CD14-positive monocyte (primary cell): ENCODE measurements around the gene TRIM37. TPM values are rescaled to one million over a fixed set of nuclear protein-coding genes. Genes with fewer than 3 reads are reported as not detected.

Source experiments
- DNase-seq, 3 donors: peaks; one replicate each; pipeline ENCODE4 v3.0.0-alpha.2; 2011 to 2022
- H2AFZ ChIP-seq: 2 replicates; pipeline ENCODE4 v1.6.0; 2012; ENCODE audit warnings: mild to moderate bottlenecking, low read depth, low read length, inconsistent platforms; ENCODE audit not compliant: insufficient read depth, poor library complexity, severe bottlenecking
- H3K27ac ChIP-seq, 2 donors: 1 replicate in 1 of 2; 2 replicates in 1 of 2; pipeline ENCODE4 v1.5.1; 2012 to 2013; ENCODE audit warnings: low read length in 2 of 2, control low read depth in 1 of 2, inconsistent platforms in 1 of 2, low read depth in 1 of 2, mild to moderate bottlenecking in 1 of 2
- H3K27me3 ChIP-seq, 2 donors: one replicate each; pipeline versions ENCODE4 v1.6.0 to v1.6.1; 2011 to 2013; ENCODE audit warnings: low read length in 2 of 2; ENCODE audit not compliant: control insufficient read depth in 2 of 2, insufficient read depth in 2 of 2
- H3K36me3 ChIP-seq, 2 donors: replicated peaks in 1 of 2; 1 replicate in 1 of 2; 2 replicates in 1 of 2; pipeline versions ENCODE4 v1.5.1 to v1.6.1; 2012 to 2013; ENCODE audit warnings: low read length in 2 of 2, control low read depth in 1 of 2, inconsistent platforms in 1 of 2, mild to moderate bottlenecking in 1 of 2; ENCODE audit not compliant: insufficient read depth in 2 of 2, control insufficient read depth in 1 of 2
- H3K4me1 ChIP-seq, 2 donors: 1 replicate in 1 of 2; 2 replicates in 1 of 2; pipeline versions ENCODE4 v1.5.1 to v1.6.1; 2012 to 2013; ENCODE audit warnings: low read length in 2 of 2, control low read depth in 1 of 2, inconsistent platforms in 1 of 2, mild to moderate bottlenecking in 1 of 2, moderate library complexity in 1 of 2; ENCODE audit not compliant: insufficient read depth in 2 of 2, control insufficient read depth in 1 of 2
- H3K4me2 ChIP-seq: replicated peaks from 2 replicates; pipeline ENCODE3; 2012; ENCODE audit warnings: low read length, moderate library complexity, mild to moderate bottlenecking; ENCODE audit not compliant: poor library complexity, severe bottlenecking; ENCODE audit errors: extremely low read depth
- H3K4me3 ChIP-seq, 3 experiments: fragments of 200-600 bp in 1 of 3; sonication (generic) in 1 of 3; replicated peaks in 1 of 3; 1 replicate in 2 of 3; 2 replicates in 1 of 3; pipeline ENCODE4 v1.5.1; 2011 to 2013; ENCODE audit warnings: low read length in 3 of 3, mild to moderate bottlenecking in 3 of 3, control low read depth in 2 of 3, low read depth in 2 of 3, inconsistent platforms in 1 of 3, moderate library complexity in 1 of 3
- H3K79me2 ChIP-seq: 2 replicates; pipeline ENCODE4 v1.6.0; 2012; ENCODE audit warnings: mild to moderate bottlenecking, control low read depth, inconsistent platforms, low read length, moderate library complexity; ENCODE audit not compliant: insufficient read depth
- H3K9ac ChIP-seq: 2 replicates; pipeline ENCODE4 v1.6.0; 2017; ENCODE audit warnings: low read length, mild to moderate bottlenecking; ENCODE audit not compliant: insufficient read depth, poor library complexity, severe bottlenecking
- H3K9me3 ChIP-seq, 2 donors: replicated peaks in 1 of 2; 1 replicate in 1 of 2; 2 replicates in 1 of 2; pipeline versions ENCODE4 v1.5.1 to v1.6.1; 2012 to 2013; ENCODE audit warnings: low read length in 2 of 2, control low read depth in 1 of 2; ENCODE audit not compliant: control insufficient read depth in 1 of 2, insufficient read depth in 1 of 2
- H4K20me1 ChIP-seq: 2 replicates; pipeline ENCODE4 v1.6.0; 2012; ENCODE audit warnings: mild to moderate bottlenecking, low read length, control low read depth, moderate library complexity; ENCODE audit not compliant: insufficient read depth
- H3K27ac Mint-ChIP-seq, 7 donors: one replicate each; pipeline ENCODE4 v1.8.0; 2020; ENCODE audit warnings: mild to moderate bottlenecking in 7 of 7, mixed read lengths in 7 of 7, moderate library complexity in 6 of 7, inconsistent platforms in 2 of 7
- H3K27me3 Mint-ChIP-seq, 3 donors: one replicate each; pipeline ENCODE4 v1.8.0; 2021 to 2022; ENCODE audit warnings: low read depth in 3 of 3, mild to moderate bottlenecking in 3 of 3, mixed read lengths in 3 of 3, moderate library complexity in 3 of 3, inconsistent platforms in 1 of 3
- H3K36me3 Mint-ChIP-seq, 2 donors: one replicate each; pipeline ENCODE4 v1.8.0; 2020; ENCODE audit warnings: mixed read lengths in 2 of 2, inconsistent platforms in 1 of 2, mild to moderate bottlenecking in 1 of 2
- H3K4me1 Mint-ChIP-seq: one replicate; pipeline ENCODE4 v1.8.0; 2020; ENCODE audit warnings: mild to moderate bottlenecking, mixed read lengths
- H3K4me3 Mint-ChIP-seq, 2 donors: one replicate each; pipeline ENCODE4 v1.8.0; 2020; ENCODE audit warnings: mild to moderate bottlenecking in 2 of 2, mixed read lengths in 2 of 2, moderate library complexity in 1 of 2
- H3K9me3 Mint-ChIP-seq, 7 donors: one replicate each; pipeline ENCODE4 v1.8.0; 2020 to 2022; ENCODE audit warnings: mixed read lengths in 7 of 7, mild to moderate bottlenecking in 6 of 7, moderate library complexity in 6 of 7, inconsistent platforms in 2 of 7
- CTCF ChIP-seq: fragments of 200-600 bp; IDR thresholded peaks from one replicate; pipeline ENCODE4 v1.8.0; 2022; ENCODE audit warnings: antibody characterized with exemption, mild to moderate bottlenecking
- WGBS: methylation state at CpG from one replicate; pipeline ENCODE4 v1.1.5; 2013; ENCODE audit warnings: missing lambda C conversion rate; ENCODE audit not compliant: insufficient coverage; 5-methylcytosine and 5-hydroxymethylcytosine counted together
- intact Hi-C, 2 donors: fragments of 100-400 bp; cut with micrococcal nuclease; formaldehyde crosslinking; loops; one replicate each; pipeline versions ENCODE4 v1.15.0 to v1.15.1; 2023
- polyA plus RNA-seq, 3 donors: library from polyadenylated mRNA; depleted of rRNA in 1 of 3; unstranded in 2 of 3; stranded (reverse) in 1 of 3; fragments of 300-500 nt in 2 of 3; fragments of >200 nt in 1 of 3; fragmentation: Illumina TruSeq in 2 of 3; gene quantifications; 1 replicate in 2 of 3; 2 replicates in 1 of 3; pipeline ENCODE4 v1.2.3, GENCODE V29; 2012 to 2021

Gene TRIM37
- polyA plus RNA-seq, 3 donors = 2.7 to 6.1 (median 5.3) TPM

GRCh38 chr17:59002126-59002525 is 104.6 kb downstream of the TRIM37 start:
- H3K4me3 Mint-ChIP-seq = no peak overlapping the region
- Histone ChIP-seq H3K27me3 (no peaks in the 10 kb centered on the region), H3K36me3 (peaks cover 0 to 7% of the 10 kb centered on the region in 2 donors), H3K4me3 (peak overlapping the region in 1 of 3 experiments; percentile 62), H3K4me1 (peaks cover 54 to 65% of the 10 kb centered on the region in 2 donors), H3K9me3 (no peaks in the 10 kb centered on the region), H3K79me2 (no peaks in the 10 kb centered on the region), H3K9ac (peak overlapping the region; percentile 6), H3K27ac (peak overlapping the region; percentile 59 to 74), H4K20me1 (no peaks in the 10 kb centered on the region), H2AFZ (peak overlapping the region; percentile 27), H3K4me2 (peak overlapping the region; percentile 66)
- TF ChIP-seq CTCF = no peak
- intact Hi-C loops = loop anchor here in 1 of 2 donors (2.0 kb wide), 1 partner anchor 483 kb away; no protein-coding TSS in a partner anchor
- H3K27ac Mint-ChIP-seq = peak overlapping the region; percentile 93 to 98 (median 95)
- H3K27me3 Mint-ChIP-seq = no peaks in the 10 kb centered on the region
- H3K36me3 Mint-ChIP-seq = peaks cover 8 to 11% of the 10 kb centered on the region in 2 donors
- 93% methylated on average over 2 of the region's 3 CpGs for whole genome bisulfite sequencing
- peaks cover 54% of the 10 kb centered on the region for H3K4me1 Mint-ChIP-seq
- H3K9me3 Mint-ChIP-seq = peaks cover 0 to 3% (median 0%) of the 10 kb centered on the region in 7 donors
- no peak for DNase-seq

DNA sequence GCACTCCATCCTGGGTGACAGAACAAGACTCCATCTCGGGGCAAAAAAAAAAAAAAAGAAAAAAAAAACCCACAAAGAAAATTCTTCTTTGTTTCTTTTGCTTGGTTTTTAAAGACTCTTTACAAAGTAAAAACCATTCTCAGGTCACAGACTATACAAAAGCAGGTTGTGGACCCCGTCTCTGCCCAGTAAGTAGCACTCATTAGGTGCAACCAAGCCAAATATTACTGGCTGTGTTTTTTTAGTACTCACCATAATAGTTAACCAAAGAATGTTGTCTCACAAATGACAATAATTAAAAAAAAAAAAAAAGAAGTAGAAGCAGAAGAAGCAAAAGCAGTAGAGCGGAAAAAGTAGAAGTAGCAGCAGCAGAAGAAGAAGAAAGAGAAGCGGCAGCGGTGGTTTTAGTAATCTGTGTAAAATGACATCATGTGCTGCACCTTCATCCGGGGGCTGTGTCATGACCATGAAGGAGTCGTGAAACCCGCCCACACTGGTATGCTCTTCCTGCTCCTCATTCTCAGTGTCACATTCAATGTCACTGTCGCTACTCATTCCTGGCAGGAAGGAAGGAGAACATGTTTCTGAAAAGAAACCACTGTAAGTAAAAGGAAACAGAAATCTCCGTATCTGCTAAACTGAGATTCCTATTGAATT is 105.4 kb downstream of the TRIM37 start:
- Histone ChIP-seq H3K4me3 (peak overlapping the region; percentile 34 to 62 (median 49)), H3K9ac (peak overlapping the region; percentile 6), H3K27me3 (no peaks in the 10 kb centered on the region), H3K9me3 (no peaks in the 10 kb centered on the region), H2AFZ (peak overlapping the region; percentile 27), H3K4me2 (peak overlapping the region; percentile 66), H3K27ac (peak overlapping the region; percentile 59 to 74), H4K20me1 (no peaks in the 10 kb centered on the region), H3K36me3 (peaks cover 0 to 7% of the 10 kb centered on the region in 2 donors), H3K4me1 (peaks cover 63 to 73% of the 10 kb centered on the region in 2 donors), H3K79me2 (no peaks in the 10 kb centered on the region)
- WGBS = 0% methylated on average over 2 of the region's 10 CpGs
- H3K4me1 Mint-ChIP-seq = peaks cover 60% of the 10 kb centered on the region
- H3K9me3 Mint-ChIP-seq = peaks cover 0 to 3% (median 0%) of the 10 kb centered on the region in 7 donors
- peaks cover 8 to 11% of the 10 kb centered on the region in 2 donors for H3K36me3 Mint-ChIP-seq
- H3K27ac Mint-ChIP-seq = peak overlapping the region; percentile 93 to 98 (median 95)
- peak; percentile 80 to 91 (median 90) for DNase-seq
- no peak for TF ChIP-seq CTCF
- intact Hi-C loops = no loop called here
- H3K4me3 Mint-ChIP-seq = peak overlapping the region; percentile 68 to 86
- no peaks in the 10 kb centered on the region for H3K27me3 Mint-ChIP-seq
